HepG2 (cell line): ENCODE measurements around the gene AMHR2. TPM values are rescaled to one million over a fixed set of nuclear protein-coding genes. Genes with fewer than 3 reads are reported as not detected.

Source experiments
- ERF ChIP-seq: IDR thresholded peaks from 2 replicates; pipeline ENCODE4 v1.6.1; 2018; ENCODE audit warnings: missing biosample characterization, missing genetic modification reagents
- MAF1 ChIP-seq: sonication (generic); formaldehyde crosslinking; IDR thresholded peaks from 2 replicates; pipeline ENCODE4 v1.5.0; 2020; ENCODE audit warnings: missing genetic modification reagents, borderline replicate concordance
- MBNL3 ChIP-seq: fragments of 250-450 bp; sonication (Bioruptor Pico); conservative IDR thresholded peaks from 2 replicates; pipeline ENCODE4 v1.8.0; 2022; ENCODE audit warnings: mild to moderate bottlenecking, inconsistent platforms
- NCOA1 ChIP-seq: sonication (generic); formaldehyde crosslinking; IDR thresholded peaks from 2 replicates; pipeline ENCODE4 v1.9.0; 2021; ENCODE audit warnings: missing genetic modification reagents
- PCBP1 ChIP-seq: fragments of 200-400 bp; formaldehyde crosslinking; IDR thresholded peaks from 2 replicates; pipeline ENCODE4 v1.6.1; 2017; ENCODE audit warnings: mild to moderate bottlenecking, low read depth, low read length, borderline replicate concordance
- POLR2AphosphoS2 ChIP-seq: IDR thresholded peaks from 2 replicates; pipeline ENCODE4 v1.6.1; 2011; ENCODE audit warnings: low read depth, low read length, improper control_type of control experiment
- POLR2AphosphoS5 ChIP-seq: IDR thresholded peaks from 2 replicates; pipeline ENCODE4 v1.6.1; 2012; ENCODE audit warnings: low read depth, low read length
- SRSF1 ChIP-seq: fragments of 200-400 bp; formaldehyde crosslinking; optimal IDR thresholded peaks from 2 replicates; pipeline ENCODE3; 2017; ENCODE audit warnings: mild to moderate bottlenecking, low read depth, low read length, moderate library complexity
- TBP ChIP-seq: sonication (generic); formaldehyde crosslinking; IDR thresholded peaks from 2 replicates; pipeline ENCODE4 v1.5.0; 2020; ENCODE audit warnings: missing genetic modification reagents
- ZBTB40 ChIP-seq, 2 experiments: fragments of 450-650 bp in 1 of 2; sonication (generic) in 1 of 2; formaldehyde crosslinking in 1 of 2; IDR thresholded peaks; 2 replicates each; pipeline versions ENCODE4 v1.6.1 to v1.8.0; 2016 to 2022; ENCODE audit warnings: antibody characterized with exemption in 1 of 2, mild to moderate bottlenecking in 1 of 2, missing genetic modification reagents in 1 of 2
- ZNF530 ChIP-seq: sonication (generic); formaldehyde crosslinking; IDR thresholded peaks from 2 replicates; pipeline ENCODE4 v1.5.0; 2020; ENCODE audit warnings: low read depth, mild to moderate bottlenecking, missing genetic modification reagents
- ZNF713 ChIP-seq: sonication (generic); formaldehyde crosslinking; IDR thresholded peaks from 2 replicates; pipeline ENCODE4 v1.4.0; 2020; ENCODE audit warnings: mild to moderate bottlenecking, missing genetic modification reagents
- polyA plus RNA-seq, 8 experiments: library from polyadenylated mRNA; depleted of rRNA in 3 of 8; stranded (reverse) in 7 of 8; unstranded in 1 of 8; fragments of >200 nt; fragmentation: Illumina TruSeq in 4 of 8; extraction: Trizol in 4 of 8; gene quantifications; 2 replicates each; pipeline versions ENCODE4 v1.2.1 to v1.2.3, GENCODE V29; 2011 to 2016; ENCODE audit warnings: low read depth in 4 of 8, missing spikeins in 1 of 8, mixed read lengths in 1 of 8; ENCODE audit not compliant: insufficient read depth in 1 of 8
- total RNA-seq, 5 experiments: library from RNA; depleted of rRNA; stranded (reverse); fragments of >200 nt; fragmentation: Illumina TruSeq; extraction: Trizol; gene quantifications; 2 replicates each; pipeline ENCODE4 v1.2.3, GENCODE V29; 2016; ENCODE audit warnings: low read depth in 1 of 5
- TF ChIP-seq, protein P1 (sequence below): IDR thresholded peaks from 2 replicates; pipeline ENCODE4 v1.6.1; 2016; ENCODE audit warnings: low read depth, missing genetic modification reagents, missing compliant biosample characterization

The AMHR2 gene
- total and polyA plus RNA-seq, 2 of the 13 experiments (the other 11 are each of a cell fraction or from before 2014, with no cell fraction given), result 0.24 to 0.58 TPM

DNA sequence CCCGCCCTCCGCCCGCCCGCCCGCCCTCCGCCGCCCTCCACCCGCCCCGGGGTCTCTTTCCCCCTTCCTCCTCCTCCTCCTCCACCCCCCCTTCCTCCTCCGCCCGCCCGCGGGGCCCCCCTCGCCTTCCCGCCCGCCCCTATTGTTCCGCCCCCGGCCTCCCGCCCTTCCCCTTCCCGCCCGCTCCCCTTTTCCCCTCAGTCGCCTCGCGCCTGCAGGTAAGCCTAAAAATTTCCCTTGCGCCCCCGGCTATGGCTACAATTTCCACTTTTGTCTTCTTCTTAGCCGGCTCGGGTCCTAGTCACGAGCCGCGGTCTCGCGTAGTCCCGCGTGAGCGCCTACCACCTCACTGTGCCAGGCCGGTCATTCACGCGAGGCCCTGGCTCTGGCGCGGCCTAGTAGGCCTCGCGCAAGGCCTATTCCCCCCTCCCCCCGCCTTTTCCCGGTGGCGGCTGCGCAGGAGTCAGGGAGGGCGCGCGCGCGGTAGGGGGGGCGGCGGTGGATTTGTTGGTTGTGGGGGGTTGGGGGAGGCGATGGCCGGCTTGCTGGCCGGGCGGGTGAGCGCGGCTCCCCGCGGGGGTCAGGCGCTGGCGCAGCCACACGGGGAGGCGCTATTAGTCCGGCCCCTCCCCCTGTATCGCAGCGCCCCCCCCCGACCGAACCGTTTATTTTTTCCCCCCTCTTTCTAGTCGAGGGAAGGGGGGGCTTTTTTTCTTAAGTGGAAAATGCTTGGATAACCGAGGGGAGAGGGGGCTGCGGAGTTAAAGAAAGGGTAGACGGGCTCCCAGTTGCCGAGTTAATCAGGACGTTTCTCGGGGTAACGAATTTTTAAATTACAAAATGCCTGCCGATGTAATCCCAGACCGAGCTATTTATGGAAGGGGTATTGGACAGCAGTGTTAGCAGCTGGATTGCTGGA is 28.8 kb downstream of the AMHR2 start (continued):
- TF ChIP-seq ZBTB40 (IDR thresholded peaks at IDR 0.05) (no peak), ZBTB40 (CRISPR knock-in tag; IDR thresholded peaks at IDR 0.05) (peak; percentile 70; the same call in 1 of the 2 replicates), POLR2AphosphoS5 (0 out of 2 replicates have a peak, but pooled peaks have one; percentile 16), PCBP1 (no peak), MBNL3 (no peak), ZNF530 (CRISPR knock-in tag) (no peak), ZNF713 (CRISPR knock-in tag) (no peak), POLR2AphosphoS2 (no peak), ERF (CRISPR knock-in tag) (no peak), SRSF1 (peak; percentile 28), MAF1 (CRISPR knock-in tag) (peak; percentile 47; the same call in 1 of the 2 replicates), TBP (CRISPR knock-in tag) (no peak), NCOA1 (CRISPR knock-in tag) (no peak)
- TF ChIP-seq, protein P1, sequence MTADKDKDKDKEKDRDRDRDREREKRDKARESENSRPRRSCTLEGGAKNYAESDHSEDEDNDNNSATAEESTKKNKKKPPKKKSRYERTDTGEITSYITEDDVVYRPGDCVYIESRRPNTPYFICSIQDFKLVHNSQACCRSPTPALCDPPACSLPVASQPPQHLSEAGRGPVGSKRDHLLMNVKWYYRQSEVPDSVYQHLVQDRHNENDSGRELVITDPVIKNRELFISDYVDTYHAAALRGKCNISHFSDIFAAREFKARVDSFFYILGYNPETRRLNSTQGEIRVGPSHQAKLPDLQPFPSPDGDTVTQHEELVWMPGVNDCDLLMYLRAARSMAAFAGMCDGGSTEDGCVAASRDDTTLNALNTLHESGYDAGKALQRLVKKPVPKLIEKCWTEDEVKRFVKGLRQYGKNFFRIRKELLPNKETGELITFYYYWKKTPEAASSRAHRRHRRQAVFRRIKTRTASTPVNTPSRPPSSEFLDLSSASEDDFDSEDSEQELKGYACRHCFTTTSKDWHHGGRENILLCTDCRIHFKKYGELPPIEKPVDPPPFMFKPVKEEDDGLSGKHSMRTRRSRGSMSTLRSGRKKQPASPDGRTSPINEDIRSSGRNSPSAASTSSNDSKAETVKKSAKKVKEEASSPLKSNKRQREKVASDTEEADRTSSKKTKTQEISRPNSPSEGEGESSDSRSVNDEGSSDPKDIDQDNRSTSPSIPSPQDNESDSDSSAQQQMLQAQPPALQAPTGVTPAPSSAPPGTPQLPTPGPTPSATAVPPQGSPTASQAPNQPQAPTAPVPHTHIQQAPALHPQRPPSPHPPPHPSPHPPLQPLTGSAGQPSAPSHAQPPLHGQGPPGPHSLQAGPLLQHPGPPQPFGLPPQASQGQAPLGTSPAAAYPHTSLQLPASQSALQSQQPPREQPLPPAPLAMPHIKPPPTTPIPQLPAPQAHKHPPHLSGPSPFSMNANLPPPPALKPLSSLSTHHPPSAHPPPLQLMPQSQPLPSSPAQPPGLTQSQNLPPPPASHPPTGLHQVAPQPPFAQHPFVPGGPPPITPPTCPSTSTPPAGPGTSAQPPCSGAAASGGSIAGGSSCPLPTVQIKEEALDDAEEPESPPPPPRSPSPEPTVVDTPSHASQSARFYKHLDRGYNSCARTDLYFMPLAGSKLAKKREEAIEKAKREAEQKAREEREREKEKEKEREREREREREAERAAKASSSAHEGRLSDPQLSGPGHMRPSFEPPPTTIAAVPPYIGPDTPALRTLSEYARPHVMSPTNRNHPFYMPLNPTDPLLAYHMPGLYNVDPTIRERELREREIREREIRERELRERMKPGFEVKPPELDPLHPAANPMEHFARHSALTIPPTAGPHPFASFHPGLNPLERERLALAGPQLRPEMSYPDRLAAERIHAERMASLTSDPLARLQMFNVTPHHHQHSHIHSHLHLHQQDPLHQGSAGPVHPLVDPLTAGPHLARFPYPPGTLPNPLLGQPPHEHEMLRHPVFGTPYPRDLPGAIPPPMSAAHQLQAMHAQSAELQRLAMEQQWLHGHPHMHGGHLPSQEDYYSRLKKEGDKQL (CRISPR knock-in tag), result no peak
